ENCODE results near the gene TP53. TPM values are rescaled to one million over a fixed set of nuclear protein-coding genes. Genes with fewer than 3 reads are reported as not detected.

The TP53 gene
- total and polyA plus RNA-seq, 8 donors: 50.9 to 90.4 (median 80.6) TPM

- H3K9me3 ChIP-seq: no peaks in the 10 kb centered on the region
Observed at GRCh38 chr17:7684851-7685532, 2.3 kb downstream of the TP53 start.

GRCh38 chr17:7677388-7678067, 9.8 kb downstream of the TP53 start:
- no peak for ATAC-seq
- Histone ChIP-seq H3K4me1 (no peaks in the 10 kb centered on the region), H3K36me3 (peaks cover 0 to 40% of the 10 kb centered on the region in 2 donors), H3K4me3 (no peak overlapping the region), H3K9me3 (peaks cover 0 to 8% of the 10 kb centered on the region in 2 donors), H3K27ac (no peak overlapping the region), H3K27me3 (no peaks in the 10 kb centered on the region)
- intact Hi-C loops (cut with DNase I): no loop called here
- DNase-seq: peak in 1 of 4 donors; percentile 1
- no peak for TF ChIP-seq CTCF (IDR thresholded peaks at IDR 0.05)

More at GRCh38 chr17:7684851-7685532, 2.3 kb downstream of the TP53 start:
- peaks cover 19 to 32% of the 10 kb centered on the region in 2 donors for H3K4me1 ChIP-seq
- H3K27me3 ChIP-seq: no peaks in the 10 kb centered on the region
- peak overlapping the region; percentile 94 to 96 for H3K4me3 ChIP-seq
- ATAC-seq (no peak), DNase-seq (no peak)
- TF ChIP-seq CTCF (IDR thresholded peaks at IDR 0.05): no peak
- intact Hi-C loops (cut with DNase I): loop anchor here in 1 of 2 donors (10.0 kb wide), 1 partner anchor 50 kb away; the partner anchor contains the start of gene SHBG
- H3K27ac ChIP-seq: peak overlapping the region; percentile 97 to 98
- peaks cover 0 to under 1% of the 10 kb centered on the region in 2 donors for H3K36me3 ChIP-seq

GRCh38 chr17:7676533-7676932, 10.8 kb downstream of the TP53 start:
- Histone ChIP-seq H3K4me1 (no peaks in the 10 kb centered on the region), H3K27me3 (no peaks in the 10 kb centered on the region), H3K4me3 (no peak overlapping the region), H3K27ac (no peak overlapping the region), H3K36me3 (peaks cover 0 to 50% of the 10 kb centered on the region in 2 donors), H3K9me3 (peaks cover 0 to 8% of the 10 kb centered on the region in 2 donors)
- TF ChIP-seq CTCF (IDR thresholded peaks at IDR 0.05): no peak
- peak in 1 of 4 donors; percentile 41 for DNase-seq
- intact Hi-C loops (cut with DNase I): no loop called here
- no peak for ATAC-seq

GRCh38 chr17:7674934-7675333, 12.4 kb downstream of the TP53 start:
- Histone ChIP-seq H3K4me1 (no peaks in the 10 kb centered on the region), H3K27ac (no peak overlapping the region), H3K4me3 (no peak overlapping the region), H3K36me3 (peaks cover 0 to 66% of the 10 kb centered on the region in 2 donors), H3K9me3 (peaks cover 0 to 8% of the 10 kb centered on the region in 2 donors), H3K27me3 (no peaks in the 10 kb centered on the region)
- DNase-seq: peak in 1 of 4 donors; percentile 39
- intact Hi-C loops (cut with DNase I): no loop called here
- ATAC-seq: no peak
- no peak for TF ChIP-seq CTCF (IDR thresholded peaks at IDR 0.05)

GRCh38 chr17:7673239-7673638, 14.1 kb downstream of the TP53 start:
- Histone ChIP-seq H3K27me3 (no peaks in the 10 kb centered on the region), H3K4me3 (no peak overlapping the region), H3K4me1 (no peaks in the 10 kb centered on the region), H3K9me3 (peaks cover 0 to 8% of the 10 kb centered on the region in 2 donors), H3K36me3 (peaks cover 0 to 83% of the 10 kb centered on the region in 2 donors), H3K27ac (no peak overlapping the region)
- peak in 1 of 2 donors; percentile 40 for TF ChIP-seq CTCF (IDR thresholded peaks at IDR 0.05)
- DNase-seq: peak in 1 of 4 donors; percentile 0
- intact Hi-C loops (cut with DNase I): no loop called here
- ATAC-seq: no peak

Data from left lung (tissue), 10 donors.